ENCODE data around the gene SAMD13.

The SAMD13 gene

GRCh38 chr1:84301004-84301784, at the start of gene SAMD13:
TSS of gene SAMD13 (plus strand) at chr1:84301708. CDS start at chr1:84303235, 1,527 bp downstream.
- peak; percentile 47 for DNase-seq

- DNase-seq = no peak
These were observed 48.5 kb upstream of the SAMD13 start for GRCh38 chr1:84253036-84253435.

- no peak for DNase-seq
These were observed 47.6 kb upstream of the SAMD13 start for GRCh38 chr1:84253891-84254290.

- no peak for DNase-seq
These were observed 46.7 kb upstream of the SAMD13 start for GRCh38 chr1:84254703-84255238.

GRCh38 chr1:84255582-84255981, 45.9 kb upstream of the SAMD13 start:
- no peak for DNase-seq

- no peak for DNase-seq
These were observed 43.9 kb upstream of the SAMD13 start for GRCh38 chr1:84257617-84258016.

GRCh38 chr1:84259376-84259775, 42.1 kb upstream of the SAMD13 start:
- no peak for DNase-seq

GRCh38 chr1:84259989-84260388, 41.5 kb upstream of the SAMD13 start:
- no peak for DNase-seq

- DNase-seq = no peak
These were observed 40.5 kb upstream of the SAMD13 start for GRCh38 chr1:84260852-84261518.

GRCh38 chr1:84264961-84265360, 36.5 kb upstream of the SAMD13 start:
- DNase-seq = no peak

GRCh38 chr1:84265867-84266266, 35.6 kb upstream of the SAMD13 start:
- no peak for DNase-seq

GRCh38 chr1:84266748-84267147, 34.8 kb upstream of the SAMD13 start:
- no peak for DNase-seq

- DNase-seq = no peak
These were observed 34.0 kb upstream of the SAMD13 start for GRCh38 chr1:84267476-84267875.

- no peak for DNase-seq
These were observed 33.2 kb upstream of the SAMD13 start for GRCh38 chr1:84268346-84268745.

- no peak for DNase-seq
These were observed 32.2 kb upstream of the SAMD13 start for GRCh38 chr1:84269306-84269705.

- DNase-seq = no peak
These were observed 29.9 kb upstream of the SAMD13 start for GRCh38 chr1:84271441-84272151.

- DNase-seq = no peak
These were observed 29.1 kb upstream of the SAMD13 start for GRCh38 chr1:84272401-84272800.

GRCh38 chr1:84277343-84278059, 24.0 kb upstream of the SAMD13 start:
- no peak for DNase-seq

GRCh38 chr1:84278905-84279304, 22.6 kb upstream of the SAMD13 start:
- no peak for DNase-seq

- DNase-seq = no peak
These were observed 20.6 kb upstream of the SAMD13 start for GRCh38 chr1:84280912-84281311.

GRCh38 chr1:84282780-84283333, 18.7 kb upstream of the SAMD13 start:
- DNase-seq = no peak

GRCh38 chr1:84283381-84283780, 18.1 kb upstream of the SAMD13 start:
- no peak for DNase-seq

GRCh38 chr1:84286071-84286470, 15.4 kb upstream of the SAMD13 start:
- DNase-seq = no peak
